HL-60 (cell line): ENCODE results near the gene BARX1.

Experiments
- CTCF ChIP-seq: IDR thresholded peaks from one replicate; pipeline ENCODE4 v1.5.1; 2011; ENCODE audit warnings: low read length, control low read depth, inconsistent platforms; ENCODE audit not compliant: insufficient read depth
- GABPA ChIP-seq: IDR thresholded peaks from 2 replicates; pipeline ENCODE4 v1.6.1; 2012; ENCODE audit warnings: low read depth
- REST ChIP-seq: IDR thresholded peaks from 2 replicates; pipeline ENCODE4 v1.6.1; 2012; ENCODE audit warnings: low read depth; ENCODE audit not compliant: insufficient replicate concordance

GRCh38 chr9:93941493-93941892 lies 13.7 kb downstream of the BARX1 start:
- TF ChIP-seq GABPA (no peak), CTCF (no peak), REST (no peak)
